Adrenal gland (tissue), 5 donors: ENCODE data around the gene CREB5.

Experiments
- POLR2A ChIP-seq, 2 donors: fragments of 450-650 bp; IDR thresholded peaks; one replicate each; pipeline ENCODE4 v1.6.1; 2017; ENCODE audit warnings: antibody characterized with exemption in 2 of 2, mild to moderate bottlenecking in 2 of 2, moderate library complexity in 1 of 2
- TF ChIP-seq, protein P1 (sequence below), 6 experiments: fragments of 450-650 bp in 4 of 6; fragments of 200-600 bp in 2 of 6; sonication (generic) in 1 of 6; IDR thresholded peaks; 1 replicate in 5 of 6; 2 replicates in 1 of 6; pipeline versions ENCODE4 v1.5.1 to v1.8.0; 2016 to 2021; ENCODE audit warnings: antibody characterized with exemption in 6 of 6, mild to moderate bottlenecking in 2 of 6, moderate library complexity in 1 of 6
- donor health status: DM: no; HTN: no; CAD: no.

DNA sequence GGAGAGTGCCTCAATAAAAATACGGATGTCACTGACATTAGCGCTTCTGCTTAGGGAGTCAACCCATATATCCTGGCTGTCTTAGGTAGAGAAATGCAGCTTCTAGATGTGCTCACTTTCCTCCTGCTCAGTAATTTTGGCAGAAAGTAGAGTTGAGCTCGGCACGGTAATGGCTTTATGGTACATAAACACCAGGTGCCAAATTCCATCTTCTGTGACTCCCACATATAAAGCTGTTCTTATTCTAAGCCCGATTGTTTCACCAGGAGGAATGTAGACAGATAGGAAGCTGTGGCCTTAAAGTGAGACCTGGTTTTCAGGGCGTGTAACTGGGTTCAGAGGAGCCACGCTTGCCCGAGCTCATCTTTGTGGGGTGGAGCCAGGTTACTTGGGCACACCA, 143.7 kb downstream of the CREB5 start:
- TF ChIP-seq, protein P1, sequence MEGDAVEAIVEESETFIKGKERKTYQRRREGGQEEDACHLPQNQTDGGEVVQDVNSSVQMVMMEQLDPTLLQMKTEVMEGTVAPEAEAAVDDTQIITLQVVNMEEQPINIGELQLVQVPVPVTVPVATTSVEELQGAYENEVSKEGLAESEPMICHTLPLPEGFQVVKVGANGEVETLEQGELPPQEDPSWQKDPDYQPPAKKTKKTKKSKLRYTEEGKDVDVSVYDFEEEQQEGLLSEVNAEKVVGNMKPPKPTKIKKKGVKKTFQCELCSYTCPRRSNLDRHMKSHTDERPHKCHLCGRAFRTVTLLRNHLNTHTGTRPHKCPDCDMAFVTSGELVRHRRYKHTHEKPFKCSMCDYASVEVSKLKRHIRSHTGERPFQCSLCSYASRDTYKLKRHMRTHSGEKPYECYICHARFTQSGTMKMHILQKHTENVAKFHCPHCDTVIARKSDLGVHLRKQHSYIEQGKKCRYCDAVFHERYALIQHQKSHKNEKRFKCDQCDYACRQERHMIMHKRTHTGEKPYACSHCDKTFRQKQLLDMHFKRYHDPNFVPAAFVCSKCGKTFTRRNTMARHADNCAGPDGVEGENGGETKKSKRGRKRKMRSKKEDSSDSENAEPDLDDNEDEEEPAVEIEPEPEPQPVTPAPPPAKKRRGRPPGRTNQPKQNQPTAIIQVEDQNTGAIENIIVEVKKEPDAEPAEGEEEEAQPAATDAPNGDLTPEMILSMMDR (IDR thresholded peaks at IDR 0.05), result no peak
- no peak for TF ChIP-seq POLR2A (IDR thresholded peaks at IDR 0.05)
